NOMO-1 treated with DMSO at 0.1 percent for 48 hours (cell line): ENCODE data around the gene DCTN2.
"Not testable (repeated sequence)": the region's sequence is repeated elsewhere in the genome, so short reads cannot be mapped to it uniquely, and the experiment has no call there.

ENCODE experiments used
- DNase-seq: peaks from one replicate; lab custom pipeline; 2025; ENCODE audit not compliant: unreplicated experiment; lab: John Stamatoyannopoulos, UW

The DCTN2 gene

DNA sequence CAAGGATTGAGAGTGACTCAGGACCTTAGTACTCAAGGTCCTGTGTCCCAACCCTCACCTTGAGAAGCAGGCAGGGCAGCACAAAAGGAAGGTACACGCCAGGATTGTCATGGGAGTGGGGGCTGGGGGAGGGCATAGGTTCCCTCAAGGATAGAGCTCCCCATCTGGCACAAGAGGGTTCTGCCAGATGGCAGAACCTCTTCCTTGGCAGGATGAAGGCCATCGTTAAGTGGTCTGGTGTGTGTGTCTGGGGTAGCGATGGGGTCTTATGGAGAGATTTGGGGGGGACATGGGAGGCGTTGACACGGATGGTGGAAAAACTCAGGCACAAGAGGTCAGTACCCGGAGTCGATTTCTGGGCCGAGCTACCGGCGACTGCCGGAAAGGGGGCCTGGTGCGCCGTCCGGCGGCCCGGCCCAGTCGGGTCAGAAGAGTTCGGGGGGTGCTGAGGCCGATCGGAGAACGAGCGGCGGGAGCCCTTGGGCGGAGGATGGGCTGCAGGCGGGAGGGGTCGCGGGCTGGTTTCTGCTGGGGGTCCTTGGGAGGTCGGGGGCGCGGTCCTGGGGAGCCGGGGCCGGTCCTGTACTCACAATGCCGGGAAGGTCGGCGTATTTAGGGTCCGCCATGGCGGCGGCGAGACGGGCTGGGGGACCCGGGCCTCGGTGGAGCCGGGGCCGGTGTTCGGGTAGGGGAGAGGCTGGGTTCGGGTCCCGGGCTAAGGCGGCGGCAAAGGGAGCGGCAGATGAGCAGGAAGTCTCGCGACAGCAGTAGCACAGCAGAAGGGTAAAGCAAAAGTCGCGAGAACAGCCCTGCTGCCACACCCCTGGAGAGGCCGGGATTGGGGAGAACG is at the start of gene DCTN2:
Gene DCTN2 (minus strand): TSS at position 755 of the 850 bp plus-strand sequence. CDS start 129 bp downstream, at position 626.
- peak; percentile 99 for DNase-seq

DNA sequence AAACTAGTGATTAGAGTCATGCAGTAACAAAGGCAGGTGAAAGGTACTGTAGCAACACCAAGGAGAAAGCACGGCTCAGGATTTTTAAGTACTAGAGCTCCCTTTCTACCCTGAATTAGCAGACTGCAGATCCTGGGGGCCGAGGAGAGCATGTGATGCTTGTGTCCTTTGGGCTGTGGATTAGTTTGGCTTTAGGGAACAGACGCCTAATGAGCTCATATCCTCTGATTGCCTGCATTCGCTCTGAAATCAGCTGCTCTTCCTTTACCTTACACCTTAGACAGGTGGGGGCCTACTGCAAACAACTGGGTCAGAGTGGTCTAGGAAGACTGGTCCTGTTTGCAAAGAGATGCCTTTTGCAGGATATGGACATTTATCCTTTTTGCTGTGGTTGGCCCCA is 46.2 kb upstream of the DCTN2 start:
- DNase-seq, result no peak

DNA sequence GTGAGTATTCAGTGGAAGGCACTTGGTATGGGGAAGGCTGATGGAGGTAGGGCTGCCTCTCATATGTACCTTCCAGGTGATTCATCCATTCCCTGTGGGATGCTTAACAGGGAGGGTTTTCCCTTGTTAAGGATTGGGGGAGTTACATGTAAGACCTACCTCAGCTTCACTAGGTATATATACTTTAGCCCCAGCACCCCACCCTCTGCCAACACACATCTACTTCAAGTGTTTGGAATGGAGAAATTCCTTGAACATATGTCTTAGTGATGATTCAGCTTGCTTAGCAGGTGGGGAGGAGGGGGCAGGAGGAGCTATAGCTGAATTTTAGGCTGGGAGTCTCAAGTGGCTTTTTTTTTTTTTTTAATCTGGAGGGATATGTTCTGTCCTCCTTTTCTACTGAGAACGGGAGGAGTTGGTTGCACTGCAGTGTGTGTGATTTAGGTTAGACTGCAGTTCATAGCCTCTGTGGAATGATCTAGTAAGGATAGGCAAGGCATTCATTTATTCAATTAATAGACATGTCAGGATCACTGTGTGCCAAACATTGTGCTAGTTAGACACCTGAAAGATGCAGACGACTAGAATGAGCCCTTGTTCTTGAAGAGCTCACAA is 45.7 kb upstream of the DCTN2 start:
- DNase-seq, result no peak

DNA sequence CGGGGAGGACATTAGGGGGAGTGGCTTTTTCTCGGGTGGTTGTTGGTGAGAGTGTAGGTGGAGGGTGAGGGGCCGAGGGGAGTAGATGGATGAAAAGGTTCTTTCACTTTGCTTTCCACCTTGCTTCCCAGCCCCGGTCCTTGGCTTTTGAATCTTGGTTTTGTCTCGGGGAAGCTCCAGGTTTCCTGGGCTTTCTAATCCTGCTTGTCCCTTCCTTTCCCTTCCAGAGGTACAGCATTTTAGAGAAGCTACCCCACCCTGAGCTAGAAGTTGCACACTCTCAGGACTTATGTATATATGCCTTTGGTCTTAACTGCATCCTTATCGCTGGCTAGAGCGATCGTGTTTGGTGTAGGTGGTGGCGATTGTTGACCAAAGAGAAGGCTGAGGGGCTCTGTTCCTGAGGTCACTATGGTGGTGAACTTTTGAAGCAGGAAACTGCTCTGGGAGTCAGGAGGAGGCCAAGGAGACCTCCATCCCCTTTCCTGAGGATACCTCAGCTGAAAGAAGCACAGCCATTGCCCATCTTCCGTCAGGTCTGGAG is 44.9 kb upstream of the DCTN2 start:
- DNase-seq, result no peak

DNA sequence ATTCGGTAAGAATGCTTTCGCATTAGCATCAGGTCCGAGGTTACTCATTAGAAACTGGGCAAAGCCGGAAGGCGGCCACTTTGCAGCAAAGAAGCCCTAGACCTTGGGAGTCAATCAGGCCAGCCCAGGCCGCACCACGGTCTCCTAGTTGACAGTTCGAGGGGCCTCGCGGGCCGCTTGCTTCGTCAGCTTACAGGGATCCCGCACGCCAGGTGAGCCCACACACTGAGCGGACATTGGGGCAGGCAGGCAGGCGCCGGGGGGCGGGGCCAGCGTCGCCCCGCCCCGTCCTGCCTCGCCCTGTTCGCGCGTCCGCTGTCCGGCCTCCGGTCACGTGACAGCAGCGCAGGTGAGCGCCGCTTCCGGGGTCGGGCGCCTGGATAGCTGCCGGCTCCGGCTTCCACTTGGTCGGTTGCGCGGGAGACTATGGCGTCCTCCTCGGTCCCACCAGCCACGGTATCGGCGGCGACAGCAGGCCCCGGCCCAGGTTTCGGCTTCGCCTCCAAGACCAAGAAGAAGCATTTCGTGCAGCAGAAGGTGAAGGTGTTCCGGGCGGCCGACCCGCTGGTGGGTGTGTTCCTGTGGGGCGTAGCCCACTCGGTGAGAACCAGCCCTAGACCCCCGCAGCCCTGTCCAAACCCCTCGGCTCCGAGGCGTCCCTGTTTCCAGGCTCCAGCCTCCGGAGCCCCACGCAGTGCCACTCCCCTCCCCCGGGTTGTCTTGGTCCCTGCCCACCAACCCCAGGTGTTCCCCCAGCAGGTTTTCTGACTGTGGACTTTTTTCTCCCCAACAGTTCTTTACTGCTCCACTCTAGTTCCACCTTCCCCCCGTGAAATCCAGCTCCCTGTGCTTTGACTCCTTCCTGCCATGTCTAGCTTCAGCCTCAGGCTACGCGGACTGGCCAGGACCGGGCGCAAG is 44.1 kb upstream of the DCTN2 start, which contains the start of gene PIP4K2C:
Gene PIP4K2C (plus strand): TSS at position 329 of the 918 bp plus-strand sequence. CDS start 98 bp downstream, at position 427.
- peak; percentile 63 for DNase-seq

DNA sequence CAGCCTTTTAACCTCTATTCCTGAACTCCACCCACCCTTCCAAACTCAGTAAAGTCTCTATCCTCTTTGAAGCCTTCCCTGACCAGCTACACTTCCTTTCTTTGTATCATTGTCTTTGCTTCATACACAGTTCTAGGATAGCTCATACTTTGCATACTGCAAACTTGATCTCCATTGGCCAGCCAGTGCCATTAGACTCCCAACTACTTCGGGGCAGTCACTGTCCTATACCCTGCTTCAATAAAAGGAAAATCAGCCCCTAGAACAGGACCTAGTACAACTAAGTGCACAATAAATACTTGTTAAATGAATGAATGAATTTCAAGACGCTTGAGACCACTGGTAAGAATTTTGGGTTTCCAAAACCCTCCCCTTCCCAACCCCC is 43.5 kb upstream of the DCTN2 start:
- DNase-seq, result no peak

DNA sequence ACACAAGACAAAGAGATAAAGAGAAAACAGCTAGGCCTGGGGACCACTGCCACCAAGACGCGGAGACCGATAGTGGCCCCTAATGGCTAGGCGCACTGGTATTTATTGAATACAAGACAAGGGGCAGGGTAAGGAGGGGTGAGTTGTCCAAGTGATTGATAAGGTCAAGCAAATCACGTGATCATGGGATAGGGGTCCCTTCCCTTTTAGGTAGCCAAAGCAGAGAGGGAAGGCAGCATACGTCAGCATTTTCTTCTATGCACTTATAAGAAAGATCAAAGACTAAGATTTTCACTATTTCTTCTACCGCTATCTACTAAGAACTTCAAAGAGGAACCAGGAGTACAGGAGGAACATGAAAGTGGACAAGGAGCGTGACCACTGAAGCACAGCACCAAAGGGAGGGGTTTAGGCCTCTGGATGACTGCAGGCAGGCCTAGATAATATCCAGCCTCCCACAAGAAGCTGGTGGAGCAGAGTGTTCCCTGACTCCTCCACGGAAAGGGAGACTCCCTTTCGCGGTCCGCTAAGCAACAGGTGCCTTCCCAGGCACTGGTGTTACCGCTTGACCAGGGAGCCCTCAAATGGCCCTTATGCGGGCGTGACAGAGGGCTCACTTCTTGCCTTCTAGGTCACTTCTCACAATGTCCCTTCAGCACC is 42.1 kb upstream of the DCTN2 start:
- DNase-seq, result not testable (repeated sequence)

DNA sequence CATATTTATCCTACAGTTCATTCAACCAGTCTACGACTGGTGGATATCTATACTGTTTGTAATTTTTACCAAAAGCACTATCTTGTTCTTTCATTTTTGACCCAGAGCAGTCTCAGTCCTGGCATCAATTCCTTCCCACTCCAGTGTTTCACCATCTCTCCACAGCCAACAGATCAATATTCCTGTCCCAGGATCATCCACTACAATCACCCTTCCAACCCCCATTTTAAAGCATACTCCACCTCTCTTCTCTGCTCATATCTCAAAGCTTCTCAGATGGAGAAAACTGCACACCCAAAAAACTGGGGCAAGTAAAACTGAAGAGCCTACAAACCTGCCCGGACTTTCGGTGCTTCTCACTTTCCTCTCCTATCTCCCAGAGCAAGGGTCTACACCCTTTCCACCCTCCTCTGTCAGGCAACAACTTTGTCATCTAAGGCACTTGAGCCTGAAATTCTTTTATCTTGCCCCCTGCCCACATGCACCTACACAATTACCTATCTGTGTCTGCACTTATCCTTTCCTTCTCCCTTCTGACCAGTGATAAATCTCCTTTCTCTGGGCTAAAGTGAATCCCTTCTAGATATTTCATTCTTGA is 39.9 kb upstream of the DCTN2 start:
- DNase-seq, result no peak

DNA sequence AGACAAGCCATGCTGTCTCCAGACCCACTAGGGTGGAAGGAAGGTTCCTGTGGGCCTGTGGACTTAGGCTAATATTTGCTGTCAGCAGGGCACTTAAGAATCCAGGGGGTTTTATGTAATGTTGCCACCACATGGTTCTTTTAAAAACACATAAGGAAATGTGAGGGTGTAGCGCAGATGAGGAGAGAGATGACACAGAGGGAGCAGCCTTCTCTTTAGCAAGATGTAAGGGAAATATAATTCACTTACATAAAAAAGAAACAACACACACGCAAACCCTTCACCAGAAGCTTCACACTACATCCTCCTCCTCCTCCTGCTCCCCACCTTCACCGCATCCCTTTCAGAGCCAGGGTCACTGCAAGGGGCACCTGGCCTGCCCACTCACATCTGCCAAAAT is 39.1 kb upstream of the DCTN2 start:
- DNase-seq, result no peak

DNA sequence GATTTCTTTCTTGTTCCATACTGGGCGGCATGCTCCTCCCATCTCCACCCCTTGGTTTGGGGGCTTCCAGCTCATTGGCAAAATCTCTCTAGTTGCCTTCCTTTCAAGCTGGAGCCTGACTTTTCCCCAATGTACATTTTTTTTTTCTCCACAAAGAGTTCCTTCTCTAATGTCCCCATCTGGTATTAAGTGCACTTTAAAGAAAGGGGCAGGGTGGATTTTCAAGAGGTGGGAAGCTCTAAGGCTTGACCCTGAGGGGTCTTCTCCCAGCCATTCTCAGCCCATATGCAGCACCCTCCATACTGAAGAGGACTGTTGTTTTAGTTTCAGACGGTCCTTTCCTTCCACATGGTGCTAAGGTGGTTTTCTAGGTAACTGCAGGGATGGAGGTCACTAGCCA is 38.2 kb upstream of the DCTN2 start:
- no peak for DNase-seq

DNA sequence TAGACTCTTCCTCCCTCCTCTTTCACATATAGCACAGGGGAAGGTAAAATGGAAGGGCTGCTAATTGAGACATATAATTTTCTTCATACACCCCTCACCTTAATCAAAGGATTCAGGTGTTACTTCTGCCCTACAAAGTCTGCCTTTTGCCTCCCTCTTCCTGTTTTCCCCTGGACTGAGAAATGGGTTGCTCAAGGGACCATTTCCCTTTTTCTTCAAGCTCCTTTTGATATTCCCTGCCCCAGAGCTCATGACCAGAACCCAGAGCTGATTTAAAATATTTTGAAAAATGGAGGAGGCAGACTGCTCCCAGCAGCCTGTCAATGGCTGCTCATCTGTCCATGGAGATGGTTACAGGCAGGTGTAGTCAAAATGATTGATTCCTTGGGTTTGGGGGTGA is 37.7 kb upstream of the DCTN2 start:
- DNase-seq, result peak; percentile 61

DNA sequence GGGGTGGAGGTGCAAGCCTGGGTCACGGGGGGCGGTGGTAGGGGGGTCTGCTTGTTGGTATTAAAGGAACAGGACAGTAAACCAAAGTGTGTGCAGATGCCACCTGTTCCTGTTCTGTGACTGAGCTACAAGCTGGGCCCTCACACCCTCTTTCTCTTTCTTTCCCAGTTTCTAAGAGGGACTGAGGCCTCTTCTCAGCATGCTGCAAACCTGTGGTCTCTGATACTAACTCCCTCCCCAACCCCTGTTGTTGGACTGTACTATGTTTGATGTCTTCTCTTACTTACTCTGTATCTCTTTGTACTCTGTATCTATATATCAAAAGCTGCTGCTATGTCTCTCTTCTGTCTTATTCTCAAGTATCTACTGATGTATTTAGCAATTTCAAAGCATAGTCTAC is 37.1 kb upstream of the DCTN2 start:
- no peak for DNase-seq

DNA sequence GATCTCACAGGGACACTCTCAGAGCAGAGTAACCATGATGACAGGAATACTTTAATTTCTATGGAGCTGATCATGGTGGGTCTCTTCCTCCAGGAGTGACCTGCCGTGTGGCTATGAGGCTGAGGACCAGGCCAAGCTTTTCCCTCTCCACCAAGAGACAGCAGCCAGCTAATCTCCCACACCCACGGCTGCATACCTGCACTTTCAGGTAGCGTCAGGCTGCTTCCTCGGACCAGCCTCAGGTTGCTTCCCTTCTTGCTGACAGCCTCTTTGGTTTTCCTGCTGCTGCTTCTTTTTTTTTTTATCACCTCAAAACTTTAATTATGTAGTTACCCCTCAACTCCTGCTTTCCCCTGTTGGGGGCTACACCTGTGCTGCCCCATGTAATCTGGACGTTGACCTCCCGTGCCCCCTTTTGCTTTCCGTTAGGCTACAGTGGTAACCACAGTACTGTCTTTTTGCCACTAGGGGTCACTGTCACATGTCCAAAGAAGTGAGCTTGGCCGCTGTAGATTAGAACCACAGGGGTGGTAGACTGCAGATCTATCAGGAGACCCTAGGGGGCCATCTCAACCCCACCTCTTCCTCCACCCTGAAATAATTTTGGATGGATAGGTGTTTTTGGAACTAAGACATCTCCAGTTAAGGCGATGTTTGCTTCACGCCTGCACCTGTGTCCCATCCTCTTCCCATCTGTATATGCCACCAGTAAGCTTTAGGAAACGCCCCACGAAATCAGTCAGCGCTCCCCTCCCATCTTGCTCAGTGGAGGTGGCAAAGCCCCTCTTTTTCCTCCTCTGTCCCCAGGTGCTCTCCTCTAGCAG is 36.2 kb upstream of the DCTN2 start:
- peak; percentile 73 for DNase-seq

DNA sequence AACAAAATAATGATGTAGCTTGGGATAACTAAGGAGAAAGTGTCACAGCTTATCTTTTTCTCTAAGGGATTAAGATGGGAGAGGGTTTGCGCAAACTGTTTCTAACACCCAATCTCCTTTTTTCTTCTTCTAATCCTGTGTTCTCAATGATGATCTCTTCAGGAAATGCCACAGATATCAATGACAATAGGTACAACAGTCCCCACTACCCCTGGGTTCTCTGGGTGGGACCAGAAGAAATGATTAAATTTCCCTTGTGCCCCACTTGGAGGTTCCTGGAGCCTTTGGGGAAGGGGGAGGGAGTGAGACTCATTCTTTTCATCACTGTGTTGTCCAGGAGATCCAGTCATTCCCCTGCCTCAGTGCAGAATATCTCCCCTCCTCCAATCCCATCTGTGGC is 35.4 kb upstream of the DCTN2 start:
- no peak for DNase-seq

DNA sequence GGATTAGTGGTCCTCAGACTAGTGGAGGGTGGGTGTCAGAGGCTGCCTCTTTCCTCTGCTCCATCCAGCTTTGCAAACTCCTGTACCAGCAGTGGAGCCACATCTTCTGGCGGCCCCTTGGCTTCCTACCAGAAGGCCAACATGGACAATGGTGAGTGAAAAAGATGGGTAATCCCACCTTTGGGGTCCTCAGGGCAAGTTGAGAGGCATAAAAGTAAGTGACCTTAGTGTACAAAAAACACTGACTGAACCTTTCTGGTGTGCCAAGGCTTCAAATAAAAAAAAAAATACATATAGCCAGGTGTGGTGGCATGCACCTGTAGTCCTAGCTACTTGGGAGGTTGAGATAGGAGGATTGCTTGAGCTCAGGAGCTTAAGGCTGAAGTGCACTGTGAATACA is 34.8 kb upstream of the DCTN2 start:
- DNase-seq, result no peak

DNA sequence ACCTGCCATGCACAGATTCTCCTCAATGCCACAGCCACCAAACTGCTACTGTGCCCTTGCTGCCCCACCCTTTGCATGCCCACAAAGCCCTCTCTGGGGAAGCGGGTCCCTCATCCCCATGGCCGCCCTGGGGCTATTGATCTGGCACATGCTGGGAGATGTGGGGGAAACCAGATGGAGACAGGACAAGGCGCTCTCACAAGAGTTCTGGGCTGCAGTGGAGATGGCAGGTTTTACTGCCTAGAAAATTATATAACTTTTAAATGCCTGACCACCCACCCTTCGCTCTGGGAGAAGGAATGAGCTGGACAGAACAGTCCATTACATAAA is 33.4 kb upstream of the DCTN2 start:
- no peak for DNase-seq

DNA sequence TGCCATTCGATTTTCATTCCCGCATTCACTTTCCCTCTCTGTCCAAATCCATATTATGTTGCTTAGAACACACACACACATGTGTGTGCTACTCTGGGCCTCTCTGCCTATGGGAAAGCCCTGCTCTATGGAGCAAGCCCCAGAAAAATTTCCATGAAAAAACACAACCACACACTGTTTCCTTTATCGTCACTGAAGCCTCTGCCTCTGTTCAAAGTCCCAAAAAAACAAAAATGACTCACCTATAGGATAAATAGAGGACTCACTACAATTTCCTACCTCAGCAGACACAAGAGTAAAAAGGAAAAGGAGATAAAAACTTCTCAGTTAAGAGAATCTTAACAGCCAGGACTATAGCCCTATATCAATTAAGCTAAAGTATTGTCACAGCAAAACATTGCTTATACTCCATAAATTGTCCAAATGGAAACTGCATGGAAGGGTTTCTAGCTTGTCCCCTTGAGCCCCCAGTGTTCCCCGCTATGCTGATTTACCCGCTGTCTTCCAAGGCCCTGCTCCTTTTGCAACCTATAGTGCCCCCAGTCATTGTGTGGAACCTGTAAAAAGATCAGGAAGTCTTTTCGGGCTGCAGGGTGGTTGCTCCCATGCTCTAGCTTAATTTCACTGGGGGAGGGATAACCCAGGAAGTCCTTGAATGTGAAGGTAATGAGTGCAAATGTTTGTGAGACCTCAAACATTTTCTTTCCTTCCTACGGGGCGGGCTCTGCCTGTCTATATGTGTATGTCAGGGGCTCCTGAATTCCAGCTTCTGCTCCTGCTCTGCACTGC is 32.9 kb upstream of the DCTN2 start:
- DNase-seq, result no peak

DNA sequence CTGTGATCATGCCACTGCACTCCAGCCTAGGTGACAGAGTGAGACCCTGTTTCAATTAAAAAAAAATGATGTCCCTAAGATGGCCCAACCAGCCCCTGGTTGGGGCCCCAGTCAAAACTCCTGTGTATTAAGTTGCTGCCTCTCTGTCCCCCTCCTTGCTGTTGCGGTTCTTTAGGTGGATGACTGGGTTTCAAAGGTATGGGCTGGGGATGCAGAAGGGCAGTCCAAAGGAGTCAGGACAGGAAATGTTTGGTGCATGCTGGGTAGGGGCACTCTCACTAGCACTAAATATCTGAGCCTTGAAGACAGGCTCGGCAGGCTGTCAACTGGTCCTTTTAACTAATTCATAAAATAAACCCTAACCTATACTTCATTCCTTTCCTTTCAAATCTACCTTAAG is 32.0 kb upstream of the DCTN2 start:
- no peak for DNase-seq
